Astrocyte of the spinal cord (primary cell): ENCODE data around the gene ARHGAP23.
A peak's percentile ranks its signal among the peaks of the same experiment; 100 is the strongest.

Source experiments
- DNase-seq: peaks from one replicate; pipeline ENCODE4 v3.0.0; 2011; ENCODE audit warnings: low read depth, low spot score
- H3K4me3 ChIP-seq: 2 replicates; pipeline ENCODE4 v1.5.1; 2011; ENCODE audit warnings: low read depth, mild to moderate bottlenecking, low read length, moderate library complexity
- in situ Hi-C: cut with HindIII; loops from 2 replicates; pipeline ENCODE4 v1.10.0; 2017; ENCODE audit warnings: low sequenced_read_pairs
- TF ChIP-seq, protein P1 (sequence below): IDR thresholded peaks from 2 replicates; pipeline ENCODE4 v1.5.1; 2012; ENCODE audit warnings: low read depth, mild to moderate bottlenecking, low read length, inconsistent platforms

The ARHGAP23 gene

DNA sequence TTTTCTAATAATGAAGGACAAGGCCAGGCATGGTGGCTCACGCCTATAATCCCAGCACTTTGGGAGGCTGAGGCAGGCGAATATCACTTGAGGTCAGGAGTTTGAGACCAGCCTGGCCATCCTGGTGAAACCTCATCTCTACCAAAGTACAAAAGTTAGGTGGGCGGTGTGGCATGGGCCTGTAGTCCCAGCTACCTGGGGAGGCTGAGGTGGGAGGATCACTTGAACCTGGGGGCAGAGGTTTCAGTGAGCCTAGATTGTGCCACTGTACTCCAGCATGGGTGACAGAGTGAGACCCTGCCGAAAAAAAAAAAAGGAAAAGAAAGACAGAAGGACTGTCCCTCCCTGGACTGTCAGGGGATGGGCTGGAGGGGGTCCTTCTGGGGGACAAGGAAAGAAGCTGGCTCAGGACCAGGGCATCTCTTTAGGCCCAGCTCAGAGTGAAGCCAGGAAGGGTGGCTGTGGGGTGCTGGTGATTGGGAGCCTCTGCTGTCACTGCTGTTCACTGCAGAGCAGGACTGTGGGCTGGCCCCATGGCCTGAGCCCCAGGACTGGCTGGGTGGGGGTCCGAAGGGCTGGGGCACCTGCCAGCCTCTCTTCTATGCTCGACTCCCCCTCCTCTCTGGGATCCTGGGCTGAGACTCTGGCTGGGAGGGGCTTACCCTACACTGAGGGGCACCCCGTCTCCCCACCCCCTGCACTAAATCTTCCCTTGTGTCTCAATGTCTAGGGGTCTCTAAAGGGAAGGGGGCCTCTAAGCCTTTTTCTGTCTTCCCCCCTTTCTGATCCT is 909 bp upstream of the ARHGAP23 start:
- TF ChIP-seq, protein P1, sequence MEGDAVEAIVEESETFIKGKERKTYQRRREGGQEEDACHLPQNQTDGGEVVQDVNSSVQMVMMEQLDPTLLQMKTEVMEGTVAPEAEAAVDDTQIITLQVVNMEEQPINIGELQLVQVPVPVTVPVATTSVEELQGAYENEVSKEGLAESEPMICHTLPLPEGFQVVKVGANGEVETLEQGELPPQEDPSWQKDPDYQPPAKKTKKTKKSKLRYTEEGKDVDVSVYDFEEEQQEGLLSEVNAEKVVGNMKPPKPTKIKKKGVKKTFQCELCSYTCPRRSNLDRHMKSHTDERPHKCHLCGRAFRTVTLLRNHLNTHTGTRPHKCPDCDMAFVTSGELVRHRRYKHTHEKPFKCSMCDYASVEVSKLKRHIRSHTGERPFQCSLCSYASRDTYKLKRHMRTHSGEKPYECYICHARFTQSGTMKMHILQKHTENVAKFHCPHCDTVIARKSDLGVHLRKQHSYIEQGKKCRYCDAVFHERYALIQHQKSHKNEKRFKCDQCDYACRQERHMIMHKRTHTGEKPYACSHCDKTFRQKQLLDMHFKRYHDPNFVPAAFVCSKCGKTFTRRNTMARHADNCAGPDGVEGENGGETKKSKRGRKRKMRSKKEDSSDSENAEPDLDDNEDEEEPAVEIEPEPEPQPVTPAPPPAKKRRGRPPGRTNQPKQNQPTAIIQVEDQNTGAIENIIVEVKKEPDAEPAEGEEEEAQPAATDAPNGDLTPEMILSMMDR: no peak
- in situ Hi-C loops: no loop called here
- no peak for DNase-seq
- peak overlapping the region; percentile 67 for H3K4me3 ChIP-seq

DNA sequence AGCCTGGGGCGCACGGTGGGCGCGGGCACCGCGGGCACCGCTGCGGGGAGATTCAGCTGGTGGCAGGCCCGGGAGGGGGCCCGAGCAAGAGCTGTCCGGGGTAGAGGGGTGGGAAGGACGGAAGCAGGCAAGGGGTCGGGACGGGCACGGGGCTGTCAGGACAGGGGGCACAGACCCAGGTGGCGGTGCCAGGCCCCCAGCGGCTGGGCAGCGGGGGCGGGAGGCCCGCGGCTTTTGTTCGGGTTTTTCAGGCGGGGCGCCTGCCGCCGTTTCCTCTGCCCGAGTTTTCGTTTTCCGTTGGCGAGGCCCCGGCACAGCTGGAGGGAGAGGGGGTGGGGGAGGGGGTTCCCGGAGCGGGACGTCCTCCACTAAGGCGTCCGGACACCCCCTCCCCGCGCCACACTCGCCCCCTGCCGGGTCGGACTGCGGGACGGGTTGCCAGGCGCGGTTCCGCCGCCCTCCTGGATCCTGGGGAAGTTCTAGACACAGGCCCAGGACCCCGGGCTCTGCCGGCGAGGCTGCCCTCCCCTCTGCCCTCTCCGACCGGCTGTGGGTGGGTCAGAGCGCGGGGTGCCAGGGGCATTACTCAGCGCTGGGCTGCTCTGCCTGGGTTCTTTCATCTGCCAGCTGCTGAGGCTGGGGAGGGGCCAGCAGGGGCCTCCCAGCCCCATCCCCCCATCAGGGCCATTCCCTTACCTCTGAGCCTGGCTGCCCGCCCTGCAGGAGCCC is 543 bp downstream of the ARHGAP23 start:
- TF ChIP-seq, protein P1: no peak
- in situ Hi-C loops: no loop called here
- peak overlapping the region; percentile 67 for H3K4me3 ChIP-seq
- DNase-seq: peak; percentile 44

DNA sequence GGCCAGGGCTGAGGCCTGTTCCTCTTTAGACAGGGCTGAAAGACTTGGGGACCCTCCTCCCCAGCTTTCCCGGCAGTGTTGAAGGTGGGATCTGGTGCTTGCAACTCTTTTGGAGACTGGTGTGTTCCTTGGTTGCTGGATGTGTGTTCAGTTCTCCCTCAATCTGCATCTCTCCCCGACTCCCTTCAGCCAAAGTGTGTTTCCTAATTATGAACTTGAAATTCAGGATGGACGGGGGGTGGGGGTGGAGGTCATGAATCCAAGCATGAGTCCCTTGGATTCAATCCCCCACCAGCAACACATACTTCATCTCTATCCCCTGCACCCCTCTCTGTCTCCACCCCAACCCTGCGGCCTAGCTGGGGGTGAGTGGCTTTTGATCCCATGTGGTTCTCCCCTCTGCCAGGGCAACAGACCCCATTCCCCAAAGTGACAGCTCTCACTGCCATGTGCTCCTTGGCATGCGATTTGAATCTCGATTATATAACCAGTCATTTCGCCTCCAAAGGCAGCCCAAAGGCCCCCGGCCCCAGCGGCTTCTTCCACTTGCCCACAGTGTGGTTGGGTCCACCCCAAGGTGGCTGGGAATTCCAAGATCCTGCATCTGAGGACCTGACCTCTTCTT is 1.3 kb downstream of the ARHGAP23 start:
- no peak for DNase-seq
- H3K4me3 ChIP-seq: peak overlapping the region; percentile 67
- TF ChIP-seq, protein P1: no peak
- in situ Hi-C loops: no loop called here

DNA sequence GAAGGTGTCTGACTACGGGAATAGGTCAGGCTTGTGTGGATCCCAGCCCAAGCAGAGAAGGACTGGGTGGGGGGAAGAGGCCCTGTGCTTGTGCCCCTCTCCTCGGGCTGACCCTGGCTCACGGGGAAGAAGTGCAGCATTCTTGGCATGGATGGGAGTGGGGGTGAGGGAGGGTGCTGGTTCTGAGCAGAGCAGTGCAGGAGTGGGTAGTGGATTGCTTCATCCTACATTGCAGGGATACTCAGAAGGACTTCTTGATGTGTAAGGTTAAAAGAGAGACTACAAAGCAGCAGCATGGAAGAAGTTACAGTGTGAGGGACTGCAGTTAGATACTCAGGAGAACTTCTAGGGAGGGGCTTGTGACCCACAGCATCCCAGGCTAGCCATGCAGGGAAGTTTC is 2.1 kb downstream of the ARHGAP23 start:
- in situ Hi-C loops: no loop called here
- DNase-seq: no peak
- TF ChIP-seq, protein P1: no peak
- peak overlapping the region; percentile 67 for H3K4me3 ChIP-seq

DNA sequence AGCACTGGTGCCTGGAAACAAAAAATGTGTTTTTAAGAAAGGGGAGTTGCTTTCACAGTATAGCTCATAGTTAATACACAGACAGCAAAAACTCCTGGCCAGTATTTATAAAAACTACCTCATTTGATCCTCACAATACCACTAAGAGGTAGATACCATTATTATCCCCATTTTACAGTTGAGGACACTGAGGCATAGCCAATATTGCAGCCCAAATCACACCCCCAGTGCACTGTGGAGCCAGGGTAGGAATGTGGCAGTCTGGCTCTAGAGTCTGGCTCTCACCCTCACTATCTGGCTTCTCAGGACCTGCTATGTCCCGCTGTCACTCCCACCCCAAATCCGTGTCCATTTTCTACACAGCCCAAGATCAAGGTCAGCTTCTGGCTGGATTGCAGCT is 2.6 kb downstream of the ARHGAP23 start:
- in situ Hi-C loops: no loop called here
- no peak overlapping the region for H3K4me3 ChIP-seq
- no peak for DNase-seq
- TF ChIP-seq, protein P1: no peak

DNA sequence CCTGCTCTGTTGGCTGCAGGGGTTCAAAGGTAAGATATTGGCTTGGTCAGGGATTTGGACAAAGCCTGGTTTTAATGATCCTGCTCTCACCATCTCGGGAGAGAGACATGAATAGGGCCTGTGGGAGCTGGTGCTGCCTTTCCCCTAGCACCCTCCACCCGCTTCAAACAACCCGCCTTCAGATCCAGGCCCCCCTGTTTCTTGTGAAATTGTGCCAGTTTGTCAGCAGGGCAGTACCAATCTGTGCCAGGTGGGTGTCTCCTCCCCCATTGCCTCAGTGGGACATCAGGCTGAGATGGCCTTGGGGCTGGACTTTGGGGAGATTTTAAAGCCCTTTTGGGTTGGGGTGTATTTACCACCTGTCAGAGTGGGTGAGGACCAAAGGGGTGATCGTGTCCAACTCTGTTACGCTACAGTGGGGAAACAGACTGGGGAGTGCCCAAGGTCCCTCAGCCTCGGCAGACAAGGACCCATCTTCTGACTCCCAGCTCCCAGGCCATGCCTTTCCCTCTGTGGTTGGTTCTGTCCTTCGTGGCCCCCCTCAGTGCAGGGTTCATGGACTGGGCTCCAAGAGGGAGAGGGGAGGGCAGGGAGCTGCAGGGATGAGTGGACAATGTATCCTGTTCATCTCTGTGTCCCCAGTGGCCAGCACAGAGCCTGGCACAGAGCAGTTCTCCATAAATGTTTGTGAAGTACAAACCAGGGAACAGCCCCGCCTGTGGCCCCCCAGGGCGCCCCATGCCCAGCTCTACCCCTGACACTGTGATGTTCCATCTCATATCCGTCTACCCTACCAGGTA is 3.3 kb downstream of the ARHGAP23 start:
- in situ Hi-C loops: no loop called here
- no peak overlapping the region for H3K4me3 ChIP-seq
- TF ChIP-seq, protein P1: no peak
- DNase-seq: no peak
